Inferior parietal cortex (tissue), 1 donor: ENCODE results near the gene LSM11.

Source experiments
- DNase-seq: peaks from one replicate; pipeline ENCODE4 v3.0.0-alpha.2; 2016; ENCODE audit errors: extremely low spot score

The LSM11 gene

GRCh38 chr5:157734436-157734835, 9.1 kb upstream of the LSM11 start:
- DNase-seq: no peak

GRCh38 chr5:157735991-157736390, 7.5 kb upstream of the LSM11 start:
- no peak for DNase-seq

GRCh38 chr5:157739388-157740228, 3.9 kb upstream of the LSM11 start:
- no peak for DNase-seq

- no peak for DNase-seq
These were observed 3.3 kb upstream of the LSM11 start for GRCh38 chr5:157740229-157740610.

GRCh38 chr5:157741131-157741530, 2.4 kb upstream of the LSM11 start:
- no peak for DNase-seq

- no peak for DNase-seq
These were observed 819 bp downstream of the LSM11 start for GRCh38 chr5:157744051-157745011.

GRCh38 chr5:157745041-157745456, 1.5 kb downstream of the LSM11 start:
- no peak for DNase-seq

- no peak for DNase-seq
These were observed 3.7 kb downstream of the LSM11 start for GRCh38 chr5:157747173-157747740.

GRCh38 chr5:157747766-157748700, 4.5 kb downstream of the LSM11 start:
- no peak for DNase-seq

GRCh38 chr5:157748760-157749461, 5.4 kb downstream of the LSM11 start:
- DNase-seq: no peak

GRCh38 chr5:157749462-157749799, 5.9 kb downstream of the LSM11 start:
- no peak for DNase-seq

- DNase-seq: no peak
These were observed 6.8 kb downstream of the LSM11 start for GRCh38 chr5:157750320-157750719.

GRCh38 chr5:157756122-157756521, 12.6 kb downstream of the LSM11 start:
- no peak for DNase-seq

- no peak for DNase-seq
These were observed 15.2 kb downstream of the LSM11 start for GRCh38 chr5:157758706-157759105.

GRCh38 chr5:157761690-157762621, 18.4 kb downstream of the LSM11 start:
- peak; percentile 69 for DNase-seq

- no peak for DNase-seq
These were observed 21.0 kb downstream of the LSM11 start for GRCh38 chr5:157764531-157764930.

- DNase-seq: no peak
These were observed 22.9 kb downstream of the LSM11 start for GRCh38 chr5:157766442-157766841.

GRCh38 chr5:157766902-157767301, 23.4 kb downstream of the LSM11 start:
- DNase-seq: no peak

- DNase-seq: no peak
These were observed 24.2 kb downstream of the LSM11 start for GRCh38 chr5:157767689-157768088.

- DNase-seq: no peak
These were observed 27.2 kb downstream of the LSM11 start for GRCh38 chr5:157770665-157771064.
